Measurements from ENCODE around the gene MYH13.

- no peak for TF ChIP-seq POLR2A (IDR thresholded peaks at IDR 0.05)
- TF ChIP-seq CTCF (IDR thresholded peaks at IDR 0.05): no peak
Observed at GRCh38 chr17:10349403-10349802, 23.4 kb downstream of the MYH13 start.
